ENCODE measurements around the gene FRMD3.

Gene FRMD3

DNA sequence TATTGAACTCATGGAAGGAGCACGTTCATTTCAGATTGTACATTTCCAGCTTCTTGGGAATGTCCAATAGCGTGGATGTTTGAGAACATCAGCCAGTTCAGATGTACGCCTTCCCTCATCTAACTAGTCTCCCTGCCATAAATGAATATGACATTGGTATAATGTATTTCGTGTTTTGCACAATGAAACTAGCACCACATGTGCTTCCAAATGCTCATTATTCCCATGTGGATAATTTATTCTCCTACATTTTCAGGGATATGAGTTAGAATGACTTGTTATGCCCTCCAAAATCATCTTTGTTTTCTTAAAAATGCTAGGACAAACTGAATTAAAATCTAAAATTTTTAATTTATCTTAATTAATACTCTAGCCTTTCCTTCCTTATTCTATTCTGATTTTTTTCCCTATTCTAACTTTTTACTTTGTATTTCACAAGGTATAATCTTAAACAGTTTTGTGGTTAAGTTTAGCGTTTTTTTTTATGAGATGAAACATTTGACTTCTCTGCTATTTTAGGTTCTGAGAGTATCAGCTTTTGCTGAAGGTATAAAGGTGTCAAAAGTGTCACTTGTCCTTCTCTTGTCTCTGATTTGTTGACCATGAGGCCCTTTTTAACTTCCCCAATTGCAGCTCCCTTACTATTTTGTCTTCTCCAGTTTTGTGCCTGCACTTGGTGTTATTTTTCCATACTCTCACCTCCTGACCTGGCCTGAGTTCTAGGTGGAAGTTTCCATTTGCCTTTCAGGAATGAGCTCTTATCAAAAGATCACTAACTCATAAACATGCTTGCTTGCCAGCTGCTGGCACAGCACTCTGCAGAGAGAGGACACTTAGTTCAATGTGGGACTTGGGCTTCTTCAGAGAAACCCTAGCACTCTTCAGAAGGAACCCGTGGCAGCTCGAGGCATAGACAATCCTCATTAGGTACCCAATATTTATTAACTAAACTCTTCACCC is 106.8 kb downstream of the FRMD3 start:
- no peak for DNase-seq

- no peak for DNase-seq
Measured at GRCh38 chr9:83430681-83431080, 107.5 kb downstream of the FRMD3 start.

DNA sequence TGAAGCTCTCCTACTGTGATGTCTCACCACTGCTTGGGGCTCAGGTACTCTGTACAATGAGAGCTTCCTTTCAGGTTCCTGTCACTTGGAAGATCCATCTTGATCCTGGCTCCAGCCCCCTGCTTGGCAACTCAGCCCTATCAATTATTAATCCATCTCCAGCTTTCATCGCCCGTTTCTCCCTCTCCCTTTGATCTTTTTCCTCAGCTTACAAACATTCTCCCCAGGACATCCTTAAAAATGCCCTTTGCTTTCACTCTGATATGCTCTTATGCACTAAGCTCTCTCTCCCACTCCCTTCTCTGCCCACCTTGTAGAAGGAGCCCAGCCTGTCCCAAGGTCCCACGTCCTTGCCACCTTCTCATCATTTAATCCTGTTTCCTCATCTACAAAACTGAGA is 109.0 kb downstream of the FRMD3 start:
- DNase-seq: no peak

DNA sequence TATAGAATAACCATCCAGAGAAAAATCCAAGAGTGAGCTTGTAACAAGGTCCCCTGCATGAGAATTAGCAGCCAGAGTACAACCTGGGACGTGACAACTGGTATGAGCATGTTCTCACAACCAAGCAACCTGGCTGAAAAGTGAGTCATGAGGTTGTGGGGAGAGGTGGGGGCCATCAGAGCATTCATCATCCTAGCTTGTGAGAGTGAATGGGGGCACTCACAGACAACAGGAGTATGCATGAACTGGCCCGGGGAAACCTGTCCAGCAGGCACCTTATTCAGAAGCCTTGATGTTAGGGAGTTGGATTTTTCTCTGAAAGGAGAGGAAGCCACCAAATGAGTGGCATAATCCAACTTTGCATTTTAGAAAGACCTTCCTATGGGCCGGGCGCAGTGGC is 113.0 kb downstream of the FRMD3 start:
- no peak for DNase-seq

GRCh38 chr9:83424831-83425230 is 113.4 kb downstream of the FRMD3 start:
- no peak for DNase-seq

DNA sequence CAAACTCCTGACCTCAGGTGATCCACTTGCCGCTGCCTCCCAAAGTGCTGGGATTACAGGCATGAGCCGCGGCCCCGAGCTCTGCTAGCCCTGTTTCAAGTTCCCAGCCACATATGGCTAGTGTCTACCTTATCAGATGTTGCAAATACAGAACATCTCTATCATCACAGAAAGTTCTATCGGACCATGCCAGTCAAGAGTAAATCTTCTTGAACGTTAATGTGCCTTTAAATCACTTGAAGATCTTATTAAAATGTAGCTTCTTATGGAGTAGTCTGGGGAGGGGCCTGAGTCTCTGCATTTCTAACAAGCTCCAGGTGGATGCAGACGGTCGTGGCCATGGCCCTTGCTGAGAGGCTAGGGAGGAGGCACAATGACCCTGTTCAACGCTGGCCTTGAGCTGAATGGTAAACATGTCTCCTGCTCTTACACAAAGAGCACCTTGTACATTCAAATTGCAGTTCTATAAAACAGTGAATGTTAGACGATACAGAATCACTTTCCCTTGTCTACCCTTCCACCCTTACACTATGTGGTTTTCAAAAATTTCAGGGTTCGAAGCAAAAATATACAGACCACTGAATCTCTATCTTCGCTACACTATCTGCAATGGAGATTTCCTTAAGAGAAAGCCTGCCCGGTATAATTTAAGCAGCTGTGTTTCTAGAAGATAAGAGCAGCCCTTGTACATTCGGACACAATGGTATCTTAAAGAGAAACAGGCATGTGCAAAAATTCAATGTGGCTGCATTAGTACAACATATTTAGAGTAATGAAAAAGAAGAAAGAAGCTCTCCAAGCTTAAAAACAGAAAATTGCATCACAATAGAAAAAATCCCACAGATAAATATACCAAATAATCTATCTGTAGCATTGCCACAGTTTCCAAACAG is 114.1 kb downstream of the FRMD3 start:
- DNase-seq: no peak

DNA sequence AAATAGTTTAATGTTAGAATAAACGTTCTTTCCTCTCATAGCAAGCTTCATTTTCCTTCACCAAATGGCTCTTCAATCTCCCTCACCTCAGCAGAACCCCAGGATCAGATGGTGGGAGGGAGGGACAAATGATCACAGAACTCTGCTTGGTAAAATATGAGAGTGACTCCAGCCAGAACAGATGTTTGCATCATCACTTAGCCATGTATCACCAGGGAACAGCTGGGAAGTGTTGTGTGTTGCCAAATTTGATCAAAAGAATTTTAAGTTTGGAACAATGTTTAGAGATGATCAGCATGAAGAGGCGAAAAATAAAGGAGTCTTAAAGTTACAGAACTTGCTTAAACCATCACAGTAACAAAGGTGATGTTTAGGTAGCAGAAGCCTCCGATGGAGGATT is 115.7 kb downstream of the FRMD3 start:
- DNase-seq: no peak

DNA sequence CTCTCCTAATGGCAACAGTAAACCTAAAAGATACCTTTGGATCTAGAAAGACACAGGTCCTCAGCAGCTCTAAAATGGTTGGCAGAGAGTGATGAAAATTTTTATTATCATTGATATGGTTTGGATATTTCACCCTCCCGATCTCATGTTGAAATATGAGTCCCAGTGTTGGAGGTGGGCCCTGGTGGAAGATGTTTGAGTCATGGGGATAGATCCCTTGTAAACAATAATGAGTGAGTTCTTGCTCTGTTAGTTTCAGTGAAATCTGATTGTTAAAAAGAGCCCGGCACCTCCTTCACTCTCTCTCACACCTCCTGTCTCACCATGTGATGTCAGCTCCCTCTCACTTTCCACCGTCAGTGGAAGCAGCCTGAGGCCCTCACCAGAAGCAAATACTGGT is 117.7 kb downstream of the FRMD3 start:
- DNase-seq: no peak

DNA sequence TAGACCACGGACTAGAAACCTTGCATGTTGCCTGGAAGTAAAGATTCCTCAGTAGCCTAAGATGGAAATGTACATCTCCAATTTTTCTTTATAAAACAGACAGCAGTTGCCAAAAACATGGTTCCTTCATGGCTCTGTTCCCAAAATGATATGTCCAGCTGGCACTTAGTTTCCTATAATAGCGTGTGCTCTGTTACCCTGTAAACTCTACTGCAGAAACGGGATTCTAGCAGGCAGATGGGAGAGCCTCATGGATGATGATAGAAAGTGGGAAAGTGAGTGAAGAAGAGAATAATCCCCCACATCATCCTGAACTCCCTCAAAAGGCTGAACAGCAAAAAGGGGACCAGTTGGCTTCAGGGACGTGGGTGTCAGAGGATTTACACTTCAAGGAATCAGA is 118.2 kb downstream of the FRMD3 start:
- DNase-seq: no peak

- DNase-seq: no peak
Measured at GRCh38 chr9:83418283-83418682, 119.9 kb downstream of the FRMD3 start.

DNA sequence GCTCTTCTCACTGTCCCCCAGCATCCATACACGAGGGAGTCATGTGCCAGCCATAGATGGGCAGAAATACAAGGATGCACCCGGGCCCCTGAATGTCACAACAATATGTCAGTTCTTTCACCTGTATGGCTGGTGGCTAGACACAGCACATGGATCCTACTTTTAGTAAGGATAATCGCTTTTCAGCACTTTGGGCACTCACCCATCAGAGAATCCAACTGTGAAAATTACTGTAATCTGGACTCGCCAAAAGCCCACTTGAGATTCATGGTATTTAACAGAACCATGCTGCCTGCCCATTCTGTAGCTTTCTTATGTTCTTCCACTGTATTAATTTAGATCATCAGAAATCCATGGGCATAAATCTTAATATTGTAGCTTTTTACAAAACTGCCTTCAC is 124.8 kb downstream of the FRMD3 start:
- DNase-seq: no peak

GRCh38 chr9:83410701-83411100 is 127.5 kb downstream of the FRMD3 start:
- DNase-seq: no peak

GRCh38 chr9:83406921-83407320 is 131.3 kb downstream of the FRMD3 start:
- no peak for DNase-seq

DNA sequence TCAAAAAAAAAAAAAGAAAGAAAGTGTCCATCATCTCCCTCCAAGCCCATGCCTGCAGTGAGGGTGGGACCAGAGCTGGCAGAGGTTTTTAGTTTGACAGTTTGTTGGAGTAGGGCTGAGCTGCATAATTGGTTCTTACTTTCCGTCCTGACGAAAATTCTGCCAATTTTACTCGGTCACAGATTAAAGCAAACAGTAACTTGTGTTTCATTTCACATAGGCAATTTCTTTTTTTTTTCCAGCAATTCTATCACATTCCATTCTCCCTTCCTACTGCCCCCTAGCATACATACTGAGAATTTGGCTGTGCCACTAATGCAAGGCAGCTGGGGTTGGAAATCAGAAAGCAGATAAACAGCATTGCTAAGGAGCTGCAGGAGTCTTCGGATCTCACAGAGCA is 132.4 kb downstream of the FRMD3 start:
- DNase-seq: no peak

- DNase-seq: no peak
Measured at GRCh38 chr9:83403527-83404238, 134.5 kb downstream of the FRMD3 start.

DNA sequence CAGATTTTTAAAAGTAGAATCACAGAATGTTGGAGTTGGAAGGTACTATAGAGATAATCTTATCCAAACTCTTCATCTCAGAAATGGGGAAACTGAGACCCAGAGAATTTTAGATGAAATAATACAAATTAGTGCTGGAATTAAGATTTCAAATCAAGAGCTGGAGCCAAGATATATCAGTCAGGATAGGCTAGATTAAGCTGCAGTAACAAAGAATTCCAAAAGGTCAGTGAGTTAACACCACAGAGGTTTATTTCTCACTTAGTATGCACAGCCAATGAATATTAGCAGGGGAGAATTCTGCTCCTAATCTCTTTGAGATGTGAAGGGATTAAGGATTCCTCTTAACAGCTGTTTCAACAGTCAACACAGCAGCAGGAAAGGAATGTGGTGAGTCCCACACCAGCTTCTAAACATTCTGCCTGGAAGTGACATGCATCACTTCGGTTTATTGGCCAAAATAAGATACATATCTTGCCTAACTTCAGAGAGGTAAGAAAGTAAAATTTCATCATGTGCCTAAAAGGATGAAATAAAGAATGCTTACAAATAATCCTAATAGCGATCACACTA is 136.8 kb downstream of the FRMD3 start:
- DNase-seq: no peak

DNA sequence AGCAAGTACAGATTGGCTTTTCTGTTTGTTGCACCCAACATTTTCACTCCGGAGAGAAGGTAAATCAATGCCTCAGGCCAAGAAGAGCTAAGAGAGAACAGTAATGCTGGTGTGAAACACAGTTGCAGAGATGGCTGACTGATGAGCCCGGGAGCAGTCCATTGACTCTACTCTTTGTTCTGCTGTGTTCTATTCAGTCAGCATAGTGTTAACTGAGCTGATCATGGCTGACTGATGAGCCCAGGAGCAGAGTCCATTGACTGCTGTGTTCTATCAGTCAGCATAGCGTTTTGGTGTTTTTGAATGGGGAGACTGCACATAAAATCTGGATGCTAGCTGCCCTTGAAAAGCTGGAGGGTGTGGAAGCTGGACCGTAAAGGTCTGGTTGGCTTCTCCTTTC is 141.4 kb downstream of the FRMD3 start:
- DNase-seq: no peak

- no peak for DNase-seq
Measured at GRCh38 chr9:83396342-83396741, 141.9 kb downstream of the FRMD3 start.

DNA sequence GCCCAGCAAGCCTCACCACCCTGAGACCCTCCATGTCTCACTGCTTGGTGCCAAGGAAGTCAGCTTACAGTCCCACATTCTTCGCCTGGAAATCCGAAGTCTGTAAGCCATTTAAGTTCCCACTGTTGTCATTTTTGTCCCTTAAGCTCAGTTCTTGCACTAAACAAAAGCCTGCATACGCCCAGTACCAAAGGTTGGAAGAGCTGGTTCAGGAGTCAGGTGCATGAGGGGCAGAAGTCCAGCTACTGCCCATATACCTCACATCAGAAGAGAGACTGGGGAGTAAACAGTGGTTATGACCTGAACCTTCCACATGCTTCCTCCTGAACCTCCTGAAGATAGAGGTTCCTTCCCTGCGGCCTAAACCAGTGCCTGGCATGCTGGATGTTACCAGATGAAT is 146.0 kb downstream of the FRMD3 start:
- no peak for DNase-seq

- no peak for DNase-seq
Measured at GRCh38 chr9:83388346-83388745, 149.9 kb downstream of the FRMD3 start.

DNA sequence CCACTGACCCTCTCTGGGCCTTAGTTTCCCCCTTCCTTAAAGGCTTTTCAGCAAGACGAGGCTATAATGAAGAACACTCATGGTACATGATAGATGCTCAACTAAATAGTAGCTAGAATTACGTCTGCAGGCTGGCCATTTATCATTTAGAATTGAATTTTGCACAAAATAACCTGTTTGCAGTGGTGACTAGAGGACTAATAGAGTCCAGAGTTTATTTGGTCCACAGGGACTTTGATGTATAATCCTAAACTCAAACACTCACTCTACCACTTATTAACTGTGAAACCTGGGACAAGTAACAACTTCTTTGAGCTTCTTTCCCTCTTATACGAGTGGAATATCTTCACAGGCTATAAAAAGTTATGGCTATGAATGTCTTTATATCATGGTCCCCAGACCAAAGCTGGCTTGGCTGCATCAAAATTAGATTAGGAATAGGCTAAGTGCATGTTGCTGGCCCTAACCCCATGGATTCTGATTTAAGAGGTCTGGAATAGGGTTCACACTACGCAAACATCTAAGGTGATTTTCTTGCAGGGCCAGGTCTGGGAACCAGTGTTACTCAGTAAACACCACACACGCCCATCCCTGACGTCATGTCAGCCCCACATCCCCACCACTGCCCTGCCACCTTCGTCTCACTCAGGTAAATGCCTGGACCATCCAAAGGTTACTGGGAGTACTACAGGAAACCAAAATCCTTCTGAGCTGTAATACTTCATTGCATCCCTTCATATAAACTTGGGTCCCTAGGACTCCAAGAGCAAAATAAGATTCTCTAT is 150.6 kb downstream of the FRMD3 start:
- DNase-seq: no peak

DNA sequence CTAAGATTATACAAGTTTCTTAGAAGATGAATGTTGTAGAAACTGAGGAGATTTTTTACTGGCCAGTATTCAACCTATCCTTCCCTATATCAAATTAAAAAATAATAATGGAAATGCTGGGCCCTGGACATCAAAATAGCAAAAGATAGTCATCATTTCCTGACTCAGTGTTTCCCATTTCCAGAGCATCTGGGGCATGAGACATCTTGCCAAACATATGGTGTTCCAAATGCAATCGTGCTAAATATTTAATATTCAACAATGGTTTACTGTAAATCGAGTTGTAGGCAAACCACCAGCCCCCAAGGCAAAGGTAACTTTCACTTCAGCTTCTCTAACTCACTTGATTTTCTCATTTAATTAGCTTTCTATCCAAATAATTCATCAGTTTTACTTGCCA is 152.9 kb downstream of the FRMD3 start:
- DNase-seq: no peak

Data from cerebellar nuclear complex (tissue), 1 donor.